ENCODE results near the gene CASD1. TPM values are rescaled to one million over a fixed set of nuclear protein-coding genes. Genes with fewer than 3 reads are reported as not detected.

CASD1 gene
- total and polyA plus RNA-seq, 2 experiments from 2014 or later = 15.5 to 38.1 TPM

Small RNA genes within 50 kb of the gene (small RNA-seq; reads per million reads assigned to genes)
- gene RNU6-1328P (ENCODE audit: low replicate concordance) = not detected

Other genes with a start within 250 kb of the CASD1 start
- gene COL1A2, start 114.9 kb upstream of the CASD1 start, total RNA-seq (2014; rRNA removed; shearing (Covaris generic)) = 61.6 and 67.0 TPM in 2 replicates
- 32.0 and 34.6 TPM in 2 replicates for gene COL1A2, start 114.9 kb upstream of the CASD1 start, polyA plus RNA-seq (2016; fragmentation: Nextera tagmentation; extraction: Ambion mirVana)
- gene SGCE, start 146.3 kb downstream of the CASD1 start, total RNA-seq (2014; rRNA removed; shearing (Covaris generic)) = 46.1 and 52.1 TPM in 2 replicates
- gene SGCE, start 146.3 kb downstream of the CASD1 start, polyA plus RNA-seq (2016; fragmentation: Nextera tagmentation; extraction: Ambion mirVana) = 53.5 and 54.8 TPM in 2 replicates